Thyroid gland (tissue), 4 donors: ENCODE measurements around the gene ZFYVE1.

Source experiments
- CTCF ChIP-seq, 6 experiments: fragments of 200-600 bp in 3 of 6; fragments of 450-650 bp in 3 of 6; sonication (generic) in 3 of 6; IDR thresholded peaks; one replicate each; pipeline ENCODE4 v1.5.1; 2016 to 2019; ENCODE audit warnings: antibody characterized with exemption in 6 of 6, mild to moderate bottlenecking in 2 of 6, inconsistent platforms in 1 of 6, moderate library complexity in 1 of 6
- POLR2A ChIP-seq, 2 donors: fragments of 450-650 bp; IDR thresholded peaks; one replicate each; pipeline ENCODE4 v1.6.1; 2017; ENCODE audit warnings: antibody characterized with exemption in 2 of 2, mild to moderate bottlenecking in 2 of 2, moderate library complexity in 1 of 2

- TF ChIP-seq CTCF (IDR thresholded peaks at IDR 0.05) (no peak), POLR2A (IDR thresholded peaks at IDR 0.05) (no peak)
These were observed 60.9 kb downstream of the ZFYVE1 start for GRCh38 chr14:72966038-72966437.
